ENCODE data around the gene PARP6.

Gene PARP6

GRCh38 chr15:72242775-72243370, 29.5 kb downstream of the PARP6 start:
- H2AFZ ChIP-seq (ENCODE audit: low read length, unreplicated experiment), result no peak overlapping the region
- H3K36me3 ChIP-seq (ENCODE audit: insufficient read depth, low read length), result peaks cover 15% of the 10 kb centered on the region
- H3K4me3 ChIP-seq (ENCODE audit: low read depth, low read length), result no peak overlapping the region
- H3K27ac ChIP-seq (ENCODE audit: low read depth, low read length), result no peak overlapping the region
- H3K4me1 ChIP-seq (ENCODE audit: control insufficient read depth, insufficient read depth, low read length, unreplicated experiment), result peaks cover 5% of the 10 kb centered on the region
- no peaks in the 10 kb centered on the region for H3K79me2 ChIP-seq (ENCODE audit: control insufficient read depth, insufficient read depth, low read length, unreplicated experiment)
- H3K27me3 ChIP-seq (ENCODE audit: insufficient read depth, low read length), result no peaks in the 10 kb centered on the region

- Histone ChIP-seq H3K4me3 (ENCODE audit: low read depth, low read length) (no peak overlapping the region), H3K36me3 (ENCODE audit: insufficient read depth, low read length) (peaks cover 11% of the 10 kb centered on the region; the same call in 1 of the 2 replicates), H2AFZ (ENCODE audit: low read length, unreplicated experiment) (no peak overlapping the region), H3K27me3 (ENCODE audit: insufficient read depth, low read length) (no peaks in the 10 kb centered on the region), H3K4me1 (ENCODE audit: control insufficient read depth, insufficient read depth, low read length, unreplicated experiment) (peaks cover 20% of the 10 kb centered on the region), H3K79me2 (ENCODE audit: control insufficient read depth, insufficient read depth, low read length, unreplicated experiment) (peaks cover 6% of the 10 kb centered on the region), H3K27ac (ENCODE audit: low read depth, low read length) (no peak overlapping the region)
Observed at GRCh38 chr15:72239652-72240051, 32.7 kb downstream of the PARP6 start.

- H3K27ac ChIP-seq (ENCODE audit: low read depth, low read length), result peak overlapping the region; percentile 93
- peaks cover 8% of the 10 kb centered on the region; the same call in 1 of the 2 replicates for H3K36me3 ChIP-seq (ENCODE audit: insufficient read depth, low read length)
- H3K4me3 ChIP-seq (ENCODE audit: low read depth, low read length), result no peak overlapping the region
- no peak overlapping the region for H2AFZ ChIP-seq (ENCODE audit: low read length, unreplicated experiment)
- peaks cover 20% of the 10 kb centered on the region for H3K4me1 ChIP-seq (ENCODE audit: control insufficient read depth, insufficient read depth, low read length, unreplicated experiment)
- peaks cover 6% of the 10 kb centered on the region for H3K79me2 ChIP-seq (ENCODE audit: control insufficient read depth, insufficient read depth, low read length, unreplicated experiment)
- no peaks in the 10 kb centered on the region for H3K27me3 ChIP-seq (ENCODE audit: insufficient read depth, low read length)
Observed at GRCh38 chr15:72238586-72238985, 33.8 kb downstream of the PARP6 start.

GRCh38 chr15:72237853-72238224, 34.5 kb downstream of the PARP6 start:
- Histone ChIP-seq H2AFZ (ENCODE audit: low read length, unreplicated experiment) (peak overlapping the region; percentile 66), H3K79me2 (ENCODE audit: control insufficient read depth, insufficient read depth, low read length, unreplicated experiment) (peaks cover 6% of the 10 kb centered on the region), H3K4me3 (ENCODE audit: low read depth, low read length) (no peak overlapping the region), H3K27me3 (ENCODE audit: insufficient read depth, low read length) (no peaks in the 10 kb centered on the region), H3K4me1 (ENCODE audit: control insufficient read depth, insufficient read depth, low read length, unreplicated experiment) (peaks cover 21% of the 10 kb centered on the region), H3K36me3 (ENCODE audit: insufficient read depth, low read length) (peaks cover 8% of the 10 kb centered on the region; the same call in 1 of the 2 replicates), H3K27ac (ENCODE audit: low read depth, low read length) (peak overlapping the region; percentile 93)

- H3K27ac ChIP-seq (ENCODE audit: low read depth, low read length), result peak overlapping the region; percentile 93
- H3K79me2 ChIP-seq (ENCODE audit: control insufficient read depth, insufficient read depth, low read length, unreplicated experiment), result peaks cover 6% of the 10 kb centered on the region
- H3K4me1 ChIP-seq (ENCODE audit: control insufficient read depth, insufficient read depth, low read length, unreplicated experiment), result peaks cover 27% of the 10 kb centered on the region
- peaks cover 8% of the 10 kb centered on the region; the same call in 1 of the 2 replicates for H3K36me3 ChIP-seq (ENCODE audit: insufficient read depth, low read length)
- H3K4me3 ChIP-seq (ENCODE audit: low read depth, low read length), result peak overlapping the region; percentile 72
- peak overlapping the region; percentile 66 for H2AFZ ChIP-seq (ENCODE audit: low read length, unreplicated experiment)
- H3K27me3 ChIP-seq (ENCODE audit: insufficient read depth, low read length), result no peaks in the 10 kb centered on the region
Observed at GRCh38 chr15:72237029-72237852, 35.1 kb downstream of the PARP6 start.

- Histone ChIP-seq H3K4me3 (ENCODE audit: low read depth, low read length) (peak overlapping the region; percentile 72), H3K27ac (ENCODE audit: low read depth, low read length) (peak overlapping the region; percentile 93), H3K4me1 (ENCODE audit: control insufficient read depth, insufficient read depth, low read length, unreplicated experiment) (peaks cover 27% of the 10 kb centered on the region), H3K27me3 (ENCODE audit: insufficient read depth, low read length) (no peaks in the 10 kb centered on the region), H3K79me2 (ENCODE audit: control insufficient read depth, insufficient read depth, low read length, unreplicated experiment) (peaks cover 6% of the 10 kb centered on the region), H3K36me3 (ENCODE audit: insufficient read depth, low read length) (peaks cover 8% of the 10 kb centered on the region; the same call in 1 of the 2 replicates), H2AFZ (ENCODE audit: low read length, unreplicated experiment) (no peak overlapping the region)
Observed at GRCh38 chr15:72236381-72237003, 35.9 kb downstream of the PARP6 start.

- H3K27me3 ChIP-seq (ENCODE audit: insufficient read depth, low read length), result no peaks in the 10 kb centered on the region
- peaks cover 13% of the 10 kb centered on the region for H3K79me2 ChIP-seq (ENCODE audit: control insufficient read depth, insufficient read depth, low read length, unreplicated experiment)
- no peak overlapping the region for H3K27ac ChIP-seq (ENCODE audit: low read depth, low read length)
- peaks cover 27% of the 10 kb centered on the region for H3K4me1 ChIP-seq (ENCODE audit: control insufficient read depth, insufficient read depth, low read length, unreplicated experiment)
- no peak overlapping the region for H2AFZ ChIP-seq (ENCODE audit: low read length, unreplicated experiment)
- H3K4me3 ChIP-seq (ENCODE audit: low read depth, low read length), result no peak overlapping the region
- no peaks in the 10 kb centered on the region for H3K36me3 ChIP-seq (ENCODE audit: insufficient read depth, low read length)
Observed at GRCh38 chr15:72235298-72235697, 37.1 kb downstream of the PARP6 start.

GRCh38 chr15:72233769-72234168, 38.6 kb downstream of the PARP6 start:
- no peak overlapping the region for H3K4me3 ChIP-seq (ENCODE audit: low read depth, low read length)
- no peaks in the 10 kb centered on the region for H3K27me3 ChIP-seq (ENCODE audit: insufficient read depth, low read length)
- H3K79me2 ChIP-seq (ENCODE audit: control insufficient read depth, insufficient read depth, low read length, unreplicated experiment), result peaks cover 28% of the 10 kb centered on the region
- no peak overlapping the region for H3K27ac ChIP-seq (ENCODE audit: low read depth, low read length)
- H3K4me1 ChIP-seq (ENCODE audit: control insufficient read depth, insufficient read depth, low read length, unreplicated experiment), result peaks cover 27% of the 10 kb centered on the region
- H2AFZ ChIP-seq (ENCODE audit: low read length, unreplicated experiment), result no peak overlapping the region
- H3K36me3 ChIP-seq (ENCODE audit: insufficient read depth, low read length), result peaks cover 3% of the 10 kb centered on the region; the same call in 1 of the 2 replicates

GRCh38 chr15:72231833-72232478, 40.4 kb downstream of the PARP6 start:
- Histone ChIP-seq H2AFZ (ENCODE audit: low read length, unreplicated experiment) (peak overlapping the region; percentile 29), H3K4me1 (ENCODE audit: control insufficient read depth, insufficient read depth, low read length, unreplicated experiment) (peaks cover 18% of the 10 kb centered on the region), H3K4me3 (ENCODE audit: low read depth, low read length) (peak overlapping the region; percentile 83), H3K79me2 (ENCODE audit: control insufficient read depth, insufficient read depth, low read length, unreplicated experiment) (peaks cover 35% of the 10 kb centered on the region), H3K27me3 (ENCODE audit: insufficient read depth, low read length) (no peaks in the 10 kb centered on the region), H3K36me3 (ENCODE audit: insufficient read depth, low read length) (peaks cover 3% of the 10 kb centered on the region; the same call in 1 of the 2 replicates), H3K27ac (ENCODE audit: low read depth, low read length) (peak overlapping the region; percentile 96)

GRCh38 chr15:72231066-72231832, 41.1 kb downstream of the PARP6 start, which contains the start of gene PKM:
TSS of gene PKM (minus strand) at chr15:72231190. CDS start at chr15:72219097, 12,093 bp downstream.
- Histone ChIP-seq H3K79me2 (ENCODE audit: control insufficient read depth, insufficient read depth, low read length, unreplicated experiment) (peaks cover 35% of the 10 kb centered on the region), H3K4me1 (ENCODE audit: control insufficient read depth, insufficient read depth, low read length, unreplicated experiment) (peaks cover 15% of the 10 kb centered on the region), H3K27ac (ENCODE audit: low read depth, low read length) (peak within 1 kb of the TSS; percentile 96), H2AFZ (ENCODE audit: low read length, unreplicated experiment) (peak within 1 kb of the TSS; percentile 29), H3K36me3 (ENCODE audit: insufficient read depth, low read length) (peaks cover 3% of the 10 kb centered on the region; the same call in 1 of the 2 replicates), H3K27me3 (ENCODE audit: insufficient read depth, low read length) (no peaks in the 10 kb centered on the region), H3K4me3 (ENCODE audit: low read depth, low read length) (peak within 1 kb of the TSS; percentile 83)

All from ACC112 (cell line).